IMR-90 (cell line): Measurements from ENCODE around the gene TMEM163. TPM values are rescaled to one million over a fixed set of nuclear protein-coding genes. Genes with fewer than 3 reads are reported as not detected.

ENCODE experiments used
- ATAC-seq: fragments of 200-7000 bp; cut with Tn5 transposase; 2 replicates; pipeline ENCODE4 v1.9.1; 2020; ENCODE audit warnings: low read depth, mild to moderate bottlenecking, moderate library complexity
- BruUV-seq: library from RNA; stranded (reverse); fragments of 400-500 nt; replicated peaks from 2 replicates; lab custom pipeline; 2021; lab: Mats Ljungman, UMichigan
- CTCF ChIA-PET: fragments of 300-600 bp; formaldehyde crosslinking; extraction: SDS; loops from one replicate; lab custom pipeline; 2021; ENCODE audit warnings: antibody characterized with exemption; lab: Yijun Ruan, JAX
- POLR2A ChIA-PET: fragments of 300-600 bp; sonication (Branson Sonifier 250); formaldehyde crosslinking; loops from one replicate; lab custom pipeline; 2022; ENCODE audit warnings: antibody characterized with exemption; ENCODE audit not compliant: unreplicated experiment; lab: Charles Lee
- DNase-seq: peaks from one replicate; pipeline ENCODE4 v3.0.0; 2013
- H2AFZ ChIP-seq: replicated peaks from 2 replicates; pipeline ENCODE3; 2013; ENCODE audit warnings: low read length, mild to moderate bottlenecking; ENCODE audit not compliant: poor library complexity
- H2AK5ac ChIP-seq: 2 replicates; pipeline ENCODE4 v1.6.1; 2013; ENCODE audit warnings: low read depth, low read length, inconsistent platforms
- H2AK9ac ChIP-seq: replicated peaks from 2 replicates; pipeline ENCODE3; 2013; ENCODE audit warnings: mild to moderate bottlenecking, low read depth, low read length, moderate library complexity; ENCODE audit not compliant: poor library complexity
- H2BK120ac ChIP-seq: 2 replicates; pipeline ENCODE4 v1.6.1; 2013; ENCODE audit warnings: low read depth, low read length, inconsistent platforms
- H2BK15ac ChIP-seq: 3 replicates; pipeline ENCODE4 v1.6.1; 2013; ENCODE audit warnings: low read depth, low read length, inconsistent platforms
- H2BK20ac ChIP-seq: 2 replicates; pipeline ENCODE4 v1.6.1; 2013; ENCODE audit warnings: low read depth, mild to moderate bottlenecking, inconsistent platforms, low read length, moderate library complexity
- H2BK5ac ChIP-seq: 2 replicates; pipeline ENCODE4 v1.6.1; 2013; ENCODE audit warnings: mild to moderate bottlenecking, low read depth, low read length, inconsistent platforms; ENCODE audit not compliant: poor library complexity, severe bottlenecking
- H3K14ac ChIP-seq: replicated peaks from 2 replicates; pipeline ENCODE4 v1.6.1; 2013; ENCODE audit warnings: low read depth, low read length, inconsistent platforms
- H3K18ac ChIP-seq: 2 replicates; pipeline ENCODE4 v1.6.1; 2013; ENCODE audit warnings: low read depth, low read length, control low read depth
- H3K23ac ChIP-seq: 2 replicates; pipeline ENCODE4 v1.6.1; 2013; ENCODE audit warnings: low read depth, low read length, inconsistent platforms
- H3K27ac ChIP-seq: 2 replicates; pipeline ENCODE4 v1.5.1; 2013; ENCODE audit warnings: mild to moderate bottlenecking, control low read depth, low read length; ENCODE audit not compliant: insufficient read depth
- H3K27me3 ChIP-seq: 2 replicates; pipeline ENCODE4 v1.6.1; 2013; ENCODE audit warnings: low read length; ENCODE audit not compliant: control insufficient read depth, insufficient read depth
- H3K36me3 ChIP-seq: 2 replicates; pipeline ENCODE4 v1.6.1; 2013; ENCODE audit warnings: low read length, mixed read lengths; ENCODE audit not compliant: control insufficient read depth, insufficient read depth
- H3K4ac ChIP-seq: 2 replicates; pipeline ENCODE4 v1.6.1; 2013; ENCODE audit warnings: low read depth, low read length, inconsistent platforms
- H3K4me1 ChIP-seq: 2 replicates; pipeline ENCODE4 v1.6.1; 2013; ENCODE audit warnings: low read length, mixed read lengths; ENCODE audit not compliant: control insufficient read depth, insufficient read depth
- H3K4me2 ChIP-seq: 2 replicates; pipeline ENCODE4 v1.6.1; 2013; ENCODE audit warnings: low read depth, mild to moderate bottlenecking, control low read depth, low read length, moderate library complexity
- H3K4me3 ChIP-seq: 2 replicates; pipeline ENCODE4 v1.5.1; 2013; ENCODE audit warnings: low read depth, mild to moderate bottlenecking, control low read depth, low read length, moderate library complexity; ENCODE audit not compliant: insufficient read depth
- H3K56ac ChIP-seq: 2 replicates; pipeline ENCODE4 v1.6.1; 2013; ENCODE audit warnings: low read length, inconsistent platforms; ENCODE audit not compliant: insufficient read depth; ENCODE audit errors: extremely low read depth
- H3K79me1 ChIP-seq, 2 experiments: 2 replicates each; pipeline ENCODE4 v1.6.1; 2013; ENCODE audit warnings: low read length in 2 of 2, inconsistent platforms in 1 of 2, low read depth in 1 of 2
- H3K9ac ChIP-seq: 2 replicates; pipeline ENCODE4 v1.6.1; 2013; ENCODE audit warnings: low read depth, low read length, control low read depth
- H3K9me1 ChIP-seq: 2 replicates; pipeline ENCODE4 v1.6.1; 2013; ENCODE audit warnings: low read length, inconsistent platforms; ENCODE audit not compliant: insufficient read depth
- H3K9me3 ChIP-seq: 2 replicates; pipeline ENCODE4 v1.6.1; 2013; ENCODE audit warnings: low read length; ENCODE audit not compliant: control insufficient read depth, insufficient read depth
- H4K20me1 ChIP-seq: 2 replicates; pipeline ENCODE4 v1.6.1; 2013; ENCODE audit warnings: low read length, inconsistent platforms; ENCODE audit not compliant: insufficient read depth
- H4K5ac ChIP-seq: 2 replicates; pipeline ENCODE4 v1.6.1; 2013; ENCODE audit warnings: mild to moderate bottlenecking, low read depth, low read length, control low read depth
- H4K8ac ChIP-seq, 2 experiments: 2 replicates each; pipeline ENCODE4 v1.6.1; 2013; ENCODE audit warnings: low read depth in 2 of 2, low read length in 2 of 2, control low read depth in 1 of 2, inconsistent platforms in 1 of 2
- H4K91ac ChIP-seq: 2 replicates; pipeline ENCODE4 v1.6.1; 2013; ENCODE audit warnings: low read depth, low read length, inconsistent platforms; ENCODE audit not compliant: insufficient read depth
- FOS ChIP-seq: fragments of 150-350 bp; IDR thresholded peaks from 2 replicates; pipeline ENCODE4 v1.6.1; 2016; ENCODE audit warnings: low read depth, low read length
- RAD21 ChIP-seq: IDR thresholded peaks from 2 replicates; pipeline ENCODE4 v1.6.1; 2012; ENCODE audit warnings: low read length, improper control_type of control experiment
- RCOR1 ChIP-seq: IDR thresholded peaks from 2 replicates; pipeline ENCODE4 v1.6.1; 2012; ENCODE audit warnings: mild to moderate bottlenecking, low read length, improper control_type of control experiment; ENCODE audit not compliant: insufficient replicate concordance
- RFX5 ChIP-seq: IDR thresholded peaks from 2 replicates; pipeline ENCODE4 v1.8.0; 2012; ENCODE audit warnings: low read depth, mild to moderate bottlenecking, low read length, moderate library complexity
- SMC3 ChIP-seq: fragments of 150-350 bp; IDR thresholded peaks from 2 replicates; pipeline ENCODE4 v1.6.1; 2016; ENCODE audit warnings: low read depth, mild to moderate bottlenecking, antibody characterized with exemption, low read length, moderate library complexity
- WGBS, 2 experiments: methylation state at CpG; one replicate each; pipeline versions ENCODE4 v1.1.5 to v1.1.7; 2013; ENCODE audit warnings: missing lambda C conversion rate in 2 of 2; ENCODE audit not compliant: insufficient read length in 1 of 2; ENCODE audit errors: extremely low coverage in 2 of 2; 5-methylcytosine and 5-hydroxymethylcytosine counted together
- dilution Hi-C: fragments of 300-500 bp; cut with HindIII; formaldehyde crosslinking; loops from one replicate; pipeline ENCODE4 v1.14.3; 2018; ENCODE audit warnings: low sequenced_read_pairs; ENCODE audit not compliant: unreplicated experiment
- in situ Hi-C: fragments of 300-500 bp; cut with MboI; formaldehyde crosslinking; loops from 3 replicates; pipeline ENCODE4 v1.14.3; 2019; ENCODE audit warnings: low sequenced_read_pairs, inconsistent platforms, mixed read lengths
- intact Hi-C: fragments of 100-400 bp; cut with micrococcal nuclease; formaldehyde crosslinking; loops from 2 replicates; pipeline ENCODE4 v1.10.0; 2022
- polyA plus RNA-seq, 3 experiments: library from polyadenylated mRNA; depleted of rRNA; stranded (reverse); fragments of >200 nt; gene quantifications; 2 replicates each; pipeline ENCODE4 v1.2.3, GENCODE V29; 2012; ENCODE audit warnings: low replicate concordance in 1 of 3
- total RNA-seq: library from RNA; depleted of rRNA; stranded (reverse); fragments of >200 nt; gene quantifications from 2 replicates; pipeline ENCODE4 v1.2.3, GENCODE V29; 2012
- TF ChIP-seq, protein P1 (sequence below): conservative IDR thresholded peaks from 2 replicates; pipeline ENCODE4 v1.5.1; 2012; ENCODE audit warnings: mild to moderate bottlenecking, low read depth, low read length, improper control_type of control experiment

Gene TMEM163
- total and polyA plus RNA-seq, 2 of the 4 experiments (the other 2 are of a cell fraction) = not detected

DNA sequence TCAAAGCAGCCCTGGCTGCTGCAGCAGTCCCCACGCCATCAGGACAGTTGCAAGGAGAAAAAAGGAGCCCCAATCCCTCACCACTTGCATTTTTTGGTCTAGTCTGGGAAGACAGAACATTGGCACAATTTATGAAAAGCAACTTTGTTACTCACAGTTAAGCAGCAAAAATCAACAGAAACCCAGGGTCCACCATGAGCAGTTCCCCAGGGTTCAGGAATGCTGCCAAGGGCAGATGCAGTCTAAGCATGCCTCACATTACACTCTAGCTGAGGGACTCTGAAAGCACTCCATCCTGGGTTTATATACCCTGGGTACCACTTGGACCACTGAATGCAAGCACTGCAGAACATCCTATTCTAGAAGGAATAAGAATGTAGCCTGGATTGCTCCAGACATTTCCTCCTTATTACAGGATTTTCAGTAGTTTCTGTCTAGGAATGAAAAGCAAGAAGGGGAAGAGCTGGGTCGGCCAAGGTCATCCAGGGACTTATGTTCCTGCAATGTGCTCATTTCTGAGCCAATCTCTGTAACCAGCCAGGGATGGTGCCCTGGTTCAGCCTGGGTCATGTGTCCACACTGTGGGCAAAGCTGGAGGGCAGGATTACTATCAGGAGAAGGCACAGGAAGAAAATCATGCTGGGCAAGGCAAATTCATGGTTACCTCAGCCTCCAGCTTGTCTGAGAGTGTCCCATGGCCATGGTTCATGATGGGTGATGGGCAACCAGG is 19.5 kb upstream of the TMEM163 start:
- no peak overlapping the region for H3K18ac ChIP-seq
- H3K27me3 ChIP-seq = no peaks in the 10 kb centered on the region
- DNase-seq (no peak), ATAC-seq (no peak)
- H2AK9ac ChIP-seq = no peak overlapping the region
- H3K9me3 ChIP-seq = no peaks in the 10 kb centered on the region
- in situ Hi-C loops = no loop called here
- H2AFZ ChIP-seq = no peak overlapping the region
- H4K20me1 ChIP-seq = no peaks in the 10 kb centered on the region
- ChIA-PET POLR2A (no interaction called here), CTCF (no interaction called here)
- TF ChIP-seq RFX5 = no peak
- TF ChIP-seq, protein P1, sequence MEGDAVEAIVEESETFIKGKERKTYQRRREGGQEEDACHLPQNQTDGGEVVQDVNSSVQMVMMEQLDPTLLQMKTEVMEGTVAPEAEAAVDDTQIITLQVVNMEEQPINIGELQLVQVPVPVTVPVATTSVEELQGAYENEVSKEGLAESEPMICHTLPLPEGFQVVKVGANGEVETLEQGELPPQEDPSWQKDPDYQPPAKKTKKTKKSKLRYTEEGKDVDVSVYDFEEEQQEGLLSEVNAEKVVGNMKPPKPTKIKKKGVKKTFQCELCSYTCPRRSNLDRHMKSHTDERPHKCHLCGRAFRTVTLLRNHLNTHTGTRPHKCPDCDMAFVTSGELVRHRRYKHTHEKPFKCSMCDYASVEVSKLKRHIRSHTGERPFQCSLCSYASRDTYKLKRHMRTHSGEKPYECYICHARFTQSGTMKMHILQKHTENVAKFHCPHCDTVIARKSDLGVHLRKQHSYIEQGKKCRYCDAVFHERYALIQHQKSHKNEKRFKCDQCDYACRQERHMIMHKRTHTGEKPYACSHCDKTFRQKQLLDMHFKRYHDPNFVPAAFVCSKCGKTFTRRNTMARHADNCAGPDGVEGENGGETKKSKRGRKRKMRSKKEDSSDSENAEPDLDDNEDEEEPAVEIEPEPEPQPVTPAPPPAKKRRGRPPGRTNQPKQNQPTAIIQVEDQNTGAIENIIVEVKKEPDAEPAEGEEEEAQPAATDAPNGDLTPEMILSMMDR = no peak
- TF ChIP-seq SMC3 = no peak
- TF ChIP-seq FOS = no peak
- TF ChIP-seq RCOR1 = no peak
- TF ChIP-seq RAD21 = no peak
- no peak overlapping the region for H2BK20ac ChIP-seq
- H4K91ac ChIP-seq = no peak overlapping the region
- H4K8ac ChIP-seq = no peak overlapping the region
- H2AK5ac ChIP-seq = no peak overlapping the region
- no peaks in the 10 kb centered on the region for H3K4me1 ChIP-seq
- H2BK15ac ChIP-seq = no peak overlapping the region
- H3K56ac ChIP-seq = no peak overlapping the region
- H3K79me1 ChIP-seq = no peaks in the 10 kb centered on the region
- H3K23ac ChIP-seq = no peak overlapping the region
- no peak overlapping the region for H4K5ac ChIP-seq
- H3K27ac ChIP-seq = no peak overlapping the region
- H3K4me3 ChIP-seq = no peak overlapping the region
- no peak overlapping the region for H3K4me2 ChIP-seq
- intact Hi-C loops = no loop called here
- no peak overlapping the region for H3K4ac ChIP-seq
- H3K14ac ChIP-seq = no peak overlapping the region
- H2BK120ac ChIP-seq = no peak overlapping the region
- no peak overlapping the region for H2BK5ac ChIP-seq
- no peaks in the 10 kb centered on the region for H3K36me3 ChIP-seq
- dilution Hi-C loops = no loop called here
- no peaks in the 10 kb centered on the region for H3K9me1 ChIP-seq
- no TSS peak for BruUV-seq
- WGBS, 2 experiments = 17% methylated on average over 1 of the region's 2 CpGs; no CpG with 5 or more reads in 1 of the 2 experiments
- no peak overlapping the region for H3K9ac ChIP-seq
